Vagina (tissue), 2 donors: ENCODE results near the gene TM9SF4.

Experiments
- CTCF ChIP-seq, 3 experiments: fragments of 450-650 bp in 2 of 3; fragments of 200-600 bp in 1 of 3; sonication (generic) in 1 of 3; IDR thresholded peaks; one replicate each; pipeline ENCODE4 v1.5.1; 2017 to 2019; ENCODE audit warnings: antibody characterized with exemption in 3 of 3, mild to moderate bottlenecking in 2 of 3, moderate library complexity in 2 of 3
- POLR2A ChIP-seq, 2 donors: fragments of 450-650 bp; IDR thresholded peaks; one replicate each; pipeline ENCODE4 v1.6.1; 2017; ENCODE audit warnings: antibody characterized with exemption in 2 of 2, mild to moderate bottlenecking in 2 of 2, moderate library complexity in 2 of 2
- POLR2AphosphoS5 ChIP-seq, 2 donors: sonication (generic); formaldehyde crosslinking; IDR thresholded peaks; one replicate each; pipeline ENCODE4 v1.9.0; 2017; ENCODE audit warnings: antibody characterized with exemption in 2 of 2, mild to moderate bottlenecking in 2 of 2, low read depth in 1 of 2; ENCODE audit not compliant: insufficient read depth in 1 of 2

GRCh38 chr20:32209850-32210605 is 100.5 kb downstream of the TM9SF4 start:
- TF ChIP-seq POLR2A (IDR thresholded peaks at IDR 0.05) (no peak), CTCF (IDR thresholded peaks at IDR 0.05) (no peak), POLR2AphosphoS5 (IDR thresholded peaks at IDR 0.05; ENCODE audit: insufficient read depth in 1 of 2, low read depth in 1 of 2) (no peak)
